ENCODE data around the gene KCNAB1. TPM values are rescaled to one million over a fixed set of nuclear protein-coding genes. Genes with fewer than 3 reads are reported as not detected.

The KCNAB1 gene
- total RNA-seq, 1 experiment from 2014 or later = 1.4 TPM

GRCh38 chr3:156469456-156469855 is 349.1 kb downstream of the KCNAB1 start:
- Histone ChIP-seq H2AFZ (no peak overlapping the region), H3F3A (ENCODE audit: insufficient read depth, low read depth) (no peaks in the 10 kb centered on the region), H4K20me1 (ENCODE audit: insufficient read depth) (no peaks in the 10 kb centered on the region), H3K9me3 (ENCODE audit: insufficient read depth, low read depth) (no peaks in the 10 kb centered on the region), H3K27ac (no peak overlapping the region), H3K9me2 (ENCODE audit: insufficient read depth) (no peaks in the 10 kb centered on the region), H3K4me1 (replicated peaks; ENCODE audit: insufficient read depth) (no peaks in the 10 kb centered on the region), H3K4me2 (no peak overlapping the region), H3K27me3 (ENCODE audit: insufficient read depth, low read depth) (no peaks in the 10 kb centered on the region), H3K79me2 (ENCODE audit: low read depth) (no peaks in the 10 kb centered on the region), H3K4me3 (no peak overlapping the region), H3K36me3 (ENCODE audit: low read depth) (no peaks in the 10 kb centered on the region)
- BruUV-seq (replicated peaks) = no TSS peak
- intact Hi-C loops (cut with micrococcal nuclease; ENCODE audit: unreplicated experiment) = no loop called here
- no peak for DNase-seq
- TF ChIP-seq EZH2 (IDR thresholded peaks at IDR 0.05; ENCODE audit: low read depth) = no peak
- ChIA-PET CTCF (no interaction called here), POLR2A (ENCODE audit: unreplicated experiment) (no interaction called here)

- no peak overlapping the region for H3K4me3 ChIP-seq
- H3K4me2 ChIP-seq = no peak overlapping the region
- H3K36me3 ChIP-seq (ENCODE audit: low read depth) = no peaks in the 10 kb centered on the region
- H3K9me2 ChIP-seq (ENCODE audit: insufficient read depth) = no peaks in the 10 kb centered on the region
- ChIA-PET POLR2A (ENCODE audit: unreplicated experiment) (no interaction called here), CTCF (no interaction called here)
- BruUV-seq (replicated peaks) = no TSS peak
- TF ChIP-seq CTCF (conservative IDR thresholded peaks at IDR 0.05) (no peak), EZH2 (IDR thresholded peaks at IDR 0.05; ENCODE audit: low read depth) (no peak)
- intact Hi-C loops (cut with micrococcal nuclease; ENCODE audit: unreplicated experiment) = no loop called here
- no peak overlapping the region for H3K27ac ChIP-seq
- H4K20me1 ChIP-seq (ENCODE audit: insufficient read depth) = no peaks in the 10 kb centered on the region
- no peaks in the 10 kb centered on the region for H3K9me3 ChIP-seq (ENCODE audit: insufficient read depth, low read depth)
- DNase-seq = no peak
- no peaks in the 10 kb centered on the region for H3F3A ChIP-seq (ENCODE audit: insufficient read depth, low read depth)
- H3K4me1 ChIP-seq (replicated peaks; ENCODE audit: insufficient read depth) = no peaks in the 10 kb centered on the region
- H3K79me2 ChIP-seq (ENCODE audit: low read depth) = no peaks in the 10 kb centered on the region
- no peaks in the 10 kb centered on the region for H3K27me3 ChIP-seq (ENCODE audit: insufficient read depth, low read depth)
- H2AFZ ChIP-seq = no peak overlapping the region
These were observed 351.1 kb downstream of the KCNAB1 start for GRCh38 chr3:156471431-156471830.

GRCh38 chr3:156472150-156472549 is 351.8 kb downstream of the KCNAB1 start:
- no peak for DNase-seq
- TF ChIP-seq EZH2 (IDR thresholded peaks at IDR 0.05; ENCODE audit: low read depth) (no peak), CTCF (conservative IDR thresholded peaks at IDR 0.05) (no peak)
- CTCF ChIA-PET = no interaction called here
- Histone ChIP-seq H3K27me3 (ENCODE audit: insufficient read depth, low read depth) (no peaks in the 10 kb centered on the region), H3K9me3 (ENCODE audit: insufficient read depth, low read depth) (no peaks in the 10 kb centered on the region), H4K20me1 (ENCODE audit: insufficient read depth) (no peaks in the 10 kb centered on the region), H3K27ac (no peak overlapping the region), H3K36me3 (ENCODE audit: low read depth) (no peaks in the 10 kb centered on the region), H3K9me2 (ENCODE audit: insufficient read depth) (no peaks in the 10 kb centered on the region), H3K79me2 (ENCODE audit: low read depth) (no peaks in the 10 kb centered on the region), H3F3A (ENCODE audit: insufficient read depth, low read depth) (no peaks in the 10 kb centered on the region), H2AFZ (no peak overlapping the region), H3K4me3 (no peak overlapping the region), H3K4me2 (no peak overlapping the region), H3K4me1 (replicated peaks; ENCODE audit: insufficient read depth) (no peaks in the 10 kb centered on the region)
- BruUV-seq (replicated peaks) = no TSS peak
- intact Hi-C loops (cut with micrococcal nuclease; ENCODE audit: unreplicated experiment) = no loop called here
- POLR2A ChIA-PET (ENCODE audit: unreplicated experiment) = no interaction called here

- Histone ChIP-seq H3K4me3 (no peak overlapping the region), H3K36me3 (ENCODE audit: low read depth) (no peaks in the 10 kb centered on the region), H3K4me1 (replicated peaks; ENCODE audit: insufficient read depth) (no peaks in the 10 kb centered on the region), H3F3A (ENCODE audit: insufficient read depth, low read depth) (no peaks in the 10 kb centered on the region), H3K27me3 (ENCODE audit: insufficient read depth, low read depth) (no peaks in the 10 kb centered on the region), H3K9me3 (ENCODE audit: insufficient read depth, low read depth) (no peaks in the 10 kb centered on the region), H3K4me2 (no peak overlapping the region), H3K79me2 (ENCODE audit: low read depth) (no peaks in the 10 kb centered on the region), H3K27ac (no peak overlapping the region), H3K9me2 (ENCODE audit: insufficient read depth) (no peaks in the 10 kb centered on the region), H4K20me1 (ENCODE audit: insufficient read depth) (no peaks in the 10 kb centered on the region), H2AFZ (no peak overlapping the region)
- DNase-seq = no peak
- ChIA-PET POLR2A (ENCODE audit: unreplicated experiment) (interaction anchor here (0.6 kb wide), 1 partner anchor 131 kb away, joined by 6 read pairs; no protein-coding TSS in a partner anchor), CTCF (no interaction called here)
- no TSS peak for BruUV-seq (replicated peaks)
- no peak for TF ChIP-seq EZH2 (IDR thresholded peaks at IDR 0.05; ENCODE audit: low read depth)
- no peak for TF ChIP-seq CTCF (conservative IDR thresholded peaks at IDR 0.05)
- intact Hi-C loops (cut with micrococcal nuclease; ENCODE audit: unreplicated experiment) = no loop called here
These were observed 352.3 kb downstream of the KCNAB1 start for GRCh38 chr3:156472684-156473083.

Measured in PC-9 (cell line).